Adrenal gland (tissue), 5 donors: ENCODE data around the gene CMIP.

Source experiments
- CTCF ChIP-seq, 6 experiments: fragments of 450-650 bp in 4 of 6; fragments of 200-600 bp in 2 of 6; sonication (generic) in 1 of 6; IDR thresholded peaks; 1 replicate in 5 of 6; 2 replicates in 1 of 6; pipeline versions ENCODE4 v1.5.1 to v1.8.0; 2016 to 2021; ENCODE audit warnings: antibody characterized with exemption in 6 of 6, mild to moderate bottlenecking in 2 of 6, moderate library complexity in 1 of 6
- POLR2A ChIP-seq, 2 donors: fragments of 450-650 bp; IDR thresholded peaks; one replicate each; pipeline ENCODE4 v1.6.1; 2017; ENCODE audit warnings: antibody characterized with exemption in 2 of 2, mild to moderate bottlenecking in 2 of 2, moderate library complexity in 1 of 2
- donor health status: DM: no; HTN: no; CAD: no.

- no peak for TF ChIP-seq POLR2A (IDR thresholded peaks at IDR 0.05)
- TF ChIP-seq CTCF (IDR thresholded peaks at IDR 0.05): no peak
These were observed 283.8 kb downstream of the CMIP start for GRCh38 chr16:81728435-81728834.
